Erythroblast (primary cell): ENCODE measurements around the gene AFDN.

Experiments used
- GATA1 ChIP-seq: IDR thresholded peaks from 2 replicates; pipeline ENCODE4 v1.6.1; 2011; ENCODE audit warnings: low read depth, mild to moderate bottlenecking, control low read depth, low read length, moderate library complexity
- POLR2A ChIP-seq: IDR thresholded peaks from 2 replicates; pipeline ENCODE4 v1.6.1; 2011; ENCODE audit warnings: mild to moderate bottlenecking, low read length

DNA sequence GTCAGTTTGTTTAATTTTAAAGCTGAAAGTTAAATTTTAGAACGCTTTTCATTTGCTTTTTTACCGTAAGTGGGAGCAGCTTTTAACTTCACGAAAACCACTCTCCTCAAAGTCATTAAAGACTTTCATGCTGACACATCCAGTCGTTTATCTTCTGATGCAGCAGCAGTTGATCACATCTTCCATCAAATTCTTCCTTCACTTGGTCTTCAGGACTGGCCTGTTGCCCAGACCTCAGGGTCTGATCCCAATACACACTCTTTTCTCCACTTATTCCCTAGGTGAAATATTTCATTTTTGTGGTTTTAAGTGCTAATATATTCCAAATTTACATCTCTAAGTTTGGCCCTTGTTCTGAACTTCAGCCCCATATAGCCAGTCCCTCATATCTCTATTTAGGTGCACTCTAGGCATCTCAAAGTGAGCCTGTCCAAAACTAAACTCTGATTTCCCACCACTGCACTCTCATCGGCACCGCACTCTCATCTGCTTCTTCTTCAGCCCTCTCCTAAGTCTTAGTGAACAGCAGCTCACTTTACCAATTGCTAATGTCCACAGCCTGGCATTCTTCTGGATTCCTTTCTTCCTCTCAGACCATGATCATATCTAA is 20.4 kb downstream of the AFDN start:
- TF ChIP-seq POLR2A: no peak
- no peak for TF ChIP-seq GATA1
